ENCODE results near the gene BMERB1. TPM values are rescaled to one million over a fixed set of nuclear protein-coding genes. Genes with fewer than 3 reads are reported as not detected.
A peak's percentile ranks its signal among the peaks of the same experiment; 100 is the strongest.

The BMERB1 gene
- total RNA-seq, 3 donors from 2014 or later, result 25.3 to 77.8 (median 38.7) TPM

- no peak overlapping the region for H3K4me3 ChIP-seq
- H3K27me3 ChIP-seq, result no peaks in the 10 kb centered on the region
- H3K27ac ChIP-seq, result no peak overlapping the region
- no peaks in the 10 kb centered on the region for H3K9me3 ChIP-seq
- no peaks in the 10 kb centered on the region for H3K4me1 ChIP-seq
- intact Hi-C loops (cut with DNase I; ENCODE audit: low total_unique reads), result no loop called here
- no peak for DNase-seq (ENCODE audit: low spot score in 2 of 2)
- TF ChIP-seq POLR2AphosphoS5 (IDR thresholded peaks at IDR 0.05) (no peak), POLR2A (IDR thresholded peaks at IDR 0.05) (no peak), CTCF (IDR thresholded peaks at IDR 0.05) (no peak)
- H3K36me3 ChIP-seq, result no peaks in the 10 kb centered on the region
Observed at GRCh38 chr16:15511759-15512487, 77.5 kb downstream of the BMERB1 start.

- Histone ChIP-seq H3K36me3 (no peaks in the 10 kb centered on the region), H3K9me3 (no peaks in the 10 kb centered on the region), H3K4me3 (no peak overlapping the region), H3K27ac (no peak overlapping the region), H3K27me3 (no peaks in the 10 kb centered on the region), H3K4me1 (no peaks in the 10 kb centered on the region)
- intact Hi-C loops (cut with DNase I; ENCODE audit: low total_unique reads), result no loop called here
- no peak for DNase-seq (ENCODE audit: low spot score in 2 of 2)
- TF ChIP-seq POLR2AphosphoS5 (IDR thresholded peaks at IDR 0.05), result no peak
Observed at GRCh38 chr16:15513156-15513555, 78.8 kb downstream of the BMERB1 start.

GRCh38 chr16:15515992-15516391 is 81.6 kb downstream of the BMERB1 start:
- Histone ChIP-seq H3K27me3 (no peaks in the 10 kb centered on the region), H3K36me3 (no peaks in the 10 kb centered on the region), H3K4me1 (no peaks in the 10 kb centered on the region), H3K4me3 (no peak overlapping the region), H3K9me3 (no peaks in the 10 kb centered on the region), H3K27ac (no peak overlapping the region)
- no peak for DNase-seq (ENCODE audit: low spot score in 2 of 2)
- intact Hi-C loops (cut with DNase I; ENCODE audit: low total_unique reads), result no loop called here
- no peak for TF ChIP-seq CTCF (IDR thresholded peaks at IDR 0.05)
- TF ChIP-seq POLR2A (IDR thresholded peaks at IDR 0.05), result no peak
- TF ChIP-seq POLR2AphosphoS5 (IDR thresholded peaks at IDR 0.05), result no peak

GRCh38 chr16:15516609-15517008 is 82.2 kb downstream of the BMERB1 start:
- Histone ChIP-seq H3K9me3 (no peaks in the 10 kb centered on the region), H3K27ac (no peak overlapping the region), H3K36me3 (no peaks in the 10 kb centered on the region), H3K4me1 (no peaks in the 10 kb centered on the region), H3K4me3 (no peak overlapping the region), H3K27me3 (no peaks in the 10 kb centered on the region)
- no peak for DNase-seq (ENCODE audit: low spot score in 2 of 2)
- TF ChIP-seq POLR2A (IDR thresholded peaks at IDR 0.05) (no peak), POLR2AphosphoS5 (IDR thresholded peaks at IDR 0.05) (no peak), CTCF (IDR thresholded peaks at IDR 0.05) (no peak)
- intact Hi-C loops (cut with DNase I; ENCODE audit: low total_unique reads), result no loop called here

- H3K4me1 ChIP-seq, result peaks cover 0 to 4% of the 10 kb centered on the region in 2 donors
- H3K4me3 ChIP-seq, result no peak overlapping the region
- intact Hi-C loops (cut with DNase I; ENCODE audit: low total_unique reads), result no loop called here
- H3K36me3 ChIP-seq, result no peaks in the 10 kb centered on the region
- DNase-seq (ENCODE audit: low spot score in 2 of 2), result no peak
- peak overlapping the region in 1 of 2 donors; percentile 25 for H3K27ac ChIP-seq
- H3K27me3 ChIP-seq, result no peaks in the 10 kb centered on the region
- H3K9me3 ChIP-seq, result no peaks in the 10 kb centered on the region
- TF ChIP-seq CTCF (IDR thresholded peaks at IDR 0.05) (no peak), POLR2A (IDR thresholded peaks at IDR 0.05) (no peak), POLR2AphosphoS5 (IDR thresholded peaks at IDR 0.05) (no peak)
Observed at GRCh38 chr16:15517743-15518377, 83.5 kb downstream of the BMERB1 start.
